DND-41 (cell line): ENCODE results near the gene EP400.

Experiments
- EZH2 ChIP-seq: IDR thresholded peaks from 3 replicates; pipeline ENCODE4 v1.6.1; 2012; ENCODE audit warnings: borderline replicate concordance, low read depth, mild to moderate bottlenecking, moderate library complexity, low read length, inconsistent platforms; ENCODE audit not compliant: severe bottlenecking
- TF ChIP-seq, protein P1 (sequence below): IDR thresholded peaks from 2 replicates; pipeline ENCODE4 v1.5.1; 2012; ENCODE audit warnings: borderline replicate concordance, low read length, moderate library complexity, mild to moderate bottlenecking; ENCODE audit not compliant: poor library complexity, severe bottlenecking; ENCODE audit errors: extremely low read depth

GRCh38 chr12:131975228-131975627 is 25.5 kb downstream of the EP400 start:
- no peak for TF ChIP-seq EZH2
- TF ChIP-seq, protein P1, sequence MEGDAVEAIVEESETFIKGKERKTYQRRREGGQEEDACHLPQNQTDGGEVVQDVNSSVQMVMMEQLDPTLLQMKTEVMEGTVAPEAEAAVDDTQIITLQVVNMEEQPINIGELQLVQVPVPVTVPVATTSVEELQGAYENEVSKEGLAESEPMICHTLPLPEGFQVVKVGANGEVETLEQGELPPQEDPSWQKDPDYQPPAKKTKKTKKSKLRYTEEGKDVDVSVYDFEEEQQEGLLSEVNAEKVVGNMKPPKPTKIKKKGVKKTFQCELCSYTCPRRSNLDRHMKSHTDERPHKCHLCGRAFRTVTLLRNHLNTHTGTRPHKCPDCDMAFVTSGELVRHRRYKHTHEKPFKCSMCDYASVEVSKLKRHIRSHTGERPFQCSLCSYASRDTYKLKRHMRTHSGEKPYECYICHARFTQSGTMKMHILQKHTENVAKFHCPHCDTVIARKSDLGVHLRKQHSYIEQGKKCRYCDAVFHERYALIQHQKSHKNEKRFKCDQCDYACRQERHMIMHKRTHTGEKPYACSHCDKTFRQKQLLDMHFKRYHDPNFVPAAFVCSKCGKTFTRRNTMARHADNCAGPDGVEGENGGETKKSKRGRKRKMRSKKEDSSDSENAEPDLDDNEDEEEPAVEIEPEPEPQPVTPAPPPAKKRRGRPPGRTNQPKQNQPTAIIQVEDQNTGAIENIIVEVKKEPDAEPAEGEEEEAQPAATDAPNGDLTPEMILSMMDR, result no peak
